A673 (cell line): ENCODE results near the gene GBF1. TPM values are rescaled to one million over a fixed set of nuclear protein-coding genes. Genes with fewer than 3 reads are reported as not detected.

ENCODE experiments used
- BruUV-seq: library from RNA; stranded (reverse); fragments of 400-500 nt; replicated peaks from 2 replicates; lab custom pipeline; 2021; lab: Mats Ljungman, UMichigan
- CTCF ChIA-PET: fragments of 300-600 bp; sonication (Branson Sonifier 250); formaldehyde crosslinking; loops from one replicate; lab custom pipeline; 2022; ENCODE audit warnings: antibody characterized with exemption; lab: Charles Lee
- POLR2A ChIA-PET: fragments of 300-600 bp; sonication (Branson Sonifier 250); formaldehyde crosslinking; loops from one replicate; lab custom pipeline; 2022; ENCODE audit warnings: antibody characterized with exemption; ENCODE audit not compliant: low non-redundant PET; lab: Charles Lee
- DNase-seq: peaks from one replicate; pipeline ENCODE4 v3.0.0-alpha.2; 2015; ENCODE audit warnings: low spot score
- H3K27ac ChIP-seq: fragments of 200-600 bp; sonication (generic); 2 replicates; pipeline ENCODE4 v1.5.1; 2016; ENCODE audit warnings: mixed run types, low read depth, mild to moderate bottlenecking, mixed read lengths, antibody characterized with exemption, low read length; ENCODE audit not compliant: poor library complexity, severe bottlenecking
- H3K27me3 ChIP-seq: fragments of 200-600 bp; sonication (generic); replicated peaks from 2 replicates; pipeline ENCODE4 v1.6.1; 2017; ENCODE audit warnings: mixed run types, low read depth, mild to moderate bottlenecking, mixed read lengths, antibody characterized with exemption, low read length; ENCODE audit not compliant: insufficient read depth, poor library complexity
- H3K36me3 ChIP-seq: fragments of 200-600 bp; sonication (generic); 2 replicates; pipeline ENCODE4 v1.6.1; 2016; ENCODE audit warnings: mixed run types, mild to moderate bottlenecking, mixed read lengths, antibody characterized with exemption, low read length; ENCODE audit not compliant: insufficient read depth, poor library complexity, severe bottlenecking
- H3K4me1 ChIP-seq: fragments of 200-600 bp; sonication (generic); 2 replicates; pipeline ENCODE4 v1.6.1; 2017; ENCODE audit warnings: mixed run types, mild to moderate bottlenecking, mixed read lengths, antibody characterized with exemption, low read length; ENCODE audit not compliant: insufficient read depth, poor library complexity, severe bottlenecking
- H3K4me3 ChIP-seq: fragments of 200-600 bp; sonication (generic); 2 replicates; pipeline ENCODE4 v1.5.1; 2016; ENCODE audit warnings: low read depth, mixed run types, mild to moderate bottlenecking, mixed read lengths, low read length; ENCODE audit not compliant: poor library complexity, severe bottlenecking
- H3K9me3 ChIP-seq: fragments of 200-600 bp; sonication (generic); 2 replicates; pipeline ENCODE4 v1.6.1; 2016; ENCODE audit warnings: mixed run types, low read depth, mild to moderate bottlenecking, mixed read lengths, antibody characterized with exemption, low read length; ENCODE audit not compliant: poor library complexity, severe bottlenecking
- CTCF ChIP-seq: fragments of 300-800, 200-600 bp; sonication (generic); conservative IDR thresholded peaks from 2 replicates; pipeline ENCODE4 v1.5.1; 2017; ENCODE audit warnings: low read depth, mild to moderate bottlenecking, antibody characterized with exemption, low read length, moderate library complexity, mixed read lengths
- EZH2 ChIP-seq: fragments of 200-600 bp; sonication (generic); IDR thresholded peaks from 2 replicates; pipeline ENCODE4 v1.6.1; 2017; ENCODE audit warnings: borderline replicate concordance, low read depth, mild to moderate bottlenecking, mixed read lengths, antibody characterized with exemption, low read length; ENCODE audit not compliant: poor library complexity, severe bottlenecking
- intact Hi-C: fragments of 100-400 bp; cut with micrococcal nuclease; formaldehyde crosslinking; loops from one replicate; pipeline ENCODE4 v1.10.0; 2022; ENCODE audit not compliant: unreplicated experiment
- total RNA-seq: library from RNA; stranded (reverse); gene quantifications from 2 replicates; pipeline ENCODE4 v1.2.3, GENCODE V29; 2021

Gene GBF1
- total RNA-seq, 1 experiment from 2014 or later, result 50.0 TPM

GRCh38 chr10:102231357-102232318, 13.7 kb upstream of the GBF1 start:
- Histone ChIP-seq H3K4me1 (peaks cover 11% of the 10 kb centered on the region), H3K36me3 (no peaks in the 10 kb centered on the region), H3K4me3 (peak overlapping the region; percentile 60), H3K9me3 (no peaks in the 10 kb centered on the region), H3K27ac (no peak overlapping the region), H3K27me3 (peaks cover 13% of the 10 kb centered on the region)
- intact Hi-C loops, result loop anchor here (5.0 kb wide), 2 partner anchors 166 to 351 kb away; partner anchors contain the start of gene NFKB2
- CTCF ChIA-PET, result interaction anchor here (0.6 to 3.1 kb wide), 9 partner anchors 9 to 383 kb away, joined by 3 to 65 read pairs (median 6); partner anchors contain the start of genes GBF1 and PITX3
- DNase-seq, result peak; percentile 50
- TF ChIP-seq EZH2, result no peak
- TF ChIP-seq CTCF, result peak; percentile 89
- no TSS peak for BruUV-seq
- POLR2A ChIA-PET, result interaction anchor here (0.5 kb wide), 1 partner anchor 1130 kb away, joined by 7 read pairs; no protein-coding TSS in a partner anchor

GRCh38 chr10:102233997-102234396, 11.3 kb upstream of the GBF1 start:
- POLR2A ChIA-PET, result no interaction called here
- no TSS peak for BruUV-seq
- TF ChIP-seq EZH2 (no peak), CTCF (no peak)
- no peaks in the 10 kb centered on the region for H3K36me3 ChIP-seq
- no peak overlapping the region for H3K4me3 ChIP-seq
- CTCF ChIA-PET, result no interaction called here
- H3K4me1 ChIP-seq, result peaks cover 11% of the 10 kb centered on the region
- intact Hi-C loops, result loop anchor here (5.0 kb wide), 2 partner anchors 163 to 348 kb away; partner anchors contain the start of gene NFKB2
- H3K27ac ChIP-seq, result no peak overlapping the region
- no peaks in the 10 kb centered on the region for H3K9me3 ChIP-seq
- H3K27me3 ChIP-seq, result peaks cover 3% of the 10 kb centered on the region
- DNase-seq, result no peak

- H3K27ac ChIP-seq, result no peak overlapping the region
- no peaks in the 10 kb centered on the region for H3K9me3 ChIP-seq
- intact Hi-C loops, result loop anchor here (5.0 kb wide), 2 partner anchors 162 to 347 kb away; partner anchors contain the start of gene NFKB2
- ChIA-PET POLR2A (no interaction called here), CTCF (interaction anchor here (0.6 kb wide), 1 partner anchor 106 kb away, joined by 3 read pairs; no protein-coding TSS in a partner anchor)
- no TSS peak for BruUV-seq
- peaks cover 8% of the 10 kb centered on the region for H3K4me1 ChIP-seq
- no peak for DNase-seq
- H3K4me3 ChIP-seq, result no peak overlapping the region
- peaks cover 3% of the 10 kb centered on the region for H3K27me3 ChIP-seq
- no peaks in the 10 kb centered on the region for H3K36me3 ChIP-seq
- no peak for TF ChIP-seq EZH2
- TF ChIP-seq CTCF, result no peak
Observed at GRCh38 chr10:102234888-102235597, 10.3 kb upstream of the GBF1 start.
